ENCODE measurements around the gene RBM38. TPM values are rescaled to one million over a fixed set of nuclear protein-coding genes. Genes with fewer than 3 reads are reported as not detected.

Gene RBM38
- polyA plus RNA-seq, 12 donors: 38.3 to 92.5 (median 54.2) TPM; not detected in 1

DNA sequence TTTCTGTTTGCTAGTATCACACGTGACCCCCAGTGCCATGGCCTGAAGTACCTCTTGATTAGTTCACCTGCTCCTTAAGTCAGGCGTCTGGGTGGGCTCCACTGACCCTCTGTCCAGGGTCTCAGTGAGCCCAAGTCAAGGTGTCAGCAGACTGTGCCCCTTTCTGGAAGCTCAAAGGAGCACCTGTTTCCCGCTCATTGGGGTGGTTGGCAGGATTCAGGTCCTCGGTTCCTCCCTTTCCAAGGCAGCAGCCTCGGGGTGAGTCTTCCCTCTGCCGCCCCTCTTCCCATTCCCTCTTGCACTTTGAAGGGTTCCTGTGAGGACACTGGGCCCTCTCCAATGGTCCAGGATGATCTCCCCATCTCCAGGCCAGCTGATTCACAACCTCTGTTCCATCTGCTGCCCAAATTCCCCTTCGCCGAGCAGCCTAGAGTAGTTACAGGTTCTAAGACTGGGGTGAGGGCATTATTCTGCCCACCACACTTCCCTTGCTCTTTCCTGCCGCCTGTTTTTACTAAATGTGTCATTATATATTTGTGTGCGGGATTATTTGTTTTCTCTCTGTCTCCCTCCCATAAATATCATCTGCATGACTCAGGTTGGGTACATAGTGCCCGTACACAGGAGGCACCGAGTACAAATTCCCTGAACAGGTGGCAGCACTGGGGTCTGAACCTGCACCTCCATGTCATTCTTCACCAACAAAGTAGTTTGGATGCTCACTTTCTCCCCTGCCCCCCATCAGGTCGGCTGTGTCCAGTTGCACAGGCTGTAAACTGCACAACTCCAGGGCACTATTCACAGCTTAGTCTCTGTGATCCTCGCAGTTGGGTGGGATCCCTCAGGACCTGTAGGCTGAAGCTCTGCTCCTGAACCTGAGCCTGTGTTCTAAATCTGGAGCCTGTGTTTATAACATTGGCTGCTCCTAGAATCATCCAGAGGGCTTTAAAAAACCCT lies 58.5 kb downstream of the RBM38 start:
- DNase-seq: no peak

DNA sequence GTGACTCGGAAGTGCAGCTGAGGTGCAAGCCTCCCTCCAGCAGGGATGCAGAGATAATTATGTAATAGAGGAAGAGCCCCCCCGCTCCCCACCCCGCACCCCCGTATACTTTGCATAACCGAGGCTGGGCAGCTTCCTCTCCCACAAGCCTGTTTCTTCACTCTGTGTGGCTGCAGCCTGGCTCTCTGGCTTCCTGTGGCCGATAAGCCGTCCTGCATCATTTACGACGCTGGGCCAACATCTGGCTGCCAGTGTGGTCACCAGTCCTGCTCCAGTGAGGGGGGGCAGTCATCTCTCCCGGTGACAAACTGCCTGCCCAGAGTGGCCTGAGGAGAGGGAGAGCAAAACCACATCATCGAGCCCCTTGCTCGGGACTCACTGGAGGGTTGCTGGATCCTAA lies 59.2 kb downstream of the RBM38 start:
- DNase-seq: no peak

DNA sequence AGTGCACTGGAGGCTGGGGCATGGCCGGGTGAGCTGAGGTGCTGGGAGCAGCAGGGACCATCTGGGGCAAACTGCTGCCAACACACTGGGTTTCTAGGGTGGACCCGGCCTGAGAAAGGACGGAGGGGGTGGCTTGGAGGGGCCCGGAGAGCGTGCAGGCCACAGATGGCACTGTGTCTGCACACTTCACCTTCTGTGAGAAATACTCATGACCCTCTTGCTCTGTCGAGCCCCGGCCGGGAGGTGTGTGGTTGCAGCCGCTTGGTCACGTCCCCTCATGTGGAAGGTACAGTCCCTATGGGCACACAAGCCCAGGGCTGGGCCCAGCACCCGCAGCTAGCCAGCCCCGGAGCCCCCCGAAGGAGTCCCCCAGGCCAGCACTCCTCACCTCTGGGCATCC lies 59.7 kb downstream of the RBM38 start:
- DNase-seq: no peak

DNA sequence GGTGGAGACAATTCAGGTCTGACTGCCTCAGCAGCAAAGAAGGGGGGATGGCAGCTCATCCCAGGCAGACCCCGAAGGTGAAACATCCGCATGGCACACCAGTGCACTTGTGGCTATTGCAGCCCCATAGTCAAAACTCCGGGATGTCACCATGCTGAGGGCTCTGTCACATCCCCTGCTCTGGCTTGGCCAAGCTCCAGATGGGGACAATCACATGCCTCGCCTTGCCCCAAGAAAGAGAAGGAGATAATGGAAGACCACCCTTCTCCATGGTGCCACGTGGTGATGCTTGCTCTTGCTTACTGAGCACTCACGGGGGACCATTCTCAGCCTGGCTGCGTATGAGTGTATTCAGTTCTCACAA lies 60.2 kb downstream of the RBM38 start:
- DNase-seq: no peak

DNA sequence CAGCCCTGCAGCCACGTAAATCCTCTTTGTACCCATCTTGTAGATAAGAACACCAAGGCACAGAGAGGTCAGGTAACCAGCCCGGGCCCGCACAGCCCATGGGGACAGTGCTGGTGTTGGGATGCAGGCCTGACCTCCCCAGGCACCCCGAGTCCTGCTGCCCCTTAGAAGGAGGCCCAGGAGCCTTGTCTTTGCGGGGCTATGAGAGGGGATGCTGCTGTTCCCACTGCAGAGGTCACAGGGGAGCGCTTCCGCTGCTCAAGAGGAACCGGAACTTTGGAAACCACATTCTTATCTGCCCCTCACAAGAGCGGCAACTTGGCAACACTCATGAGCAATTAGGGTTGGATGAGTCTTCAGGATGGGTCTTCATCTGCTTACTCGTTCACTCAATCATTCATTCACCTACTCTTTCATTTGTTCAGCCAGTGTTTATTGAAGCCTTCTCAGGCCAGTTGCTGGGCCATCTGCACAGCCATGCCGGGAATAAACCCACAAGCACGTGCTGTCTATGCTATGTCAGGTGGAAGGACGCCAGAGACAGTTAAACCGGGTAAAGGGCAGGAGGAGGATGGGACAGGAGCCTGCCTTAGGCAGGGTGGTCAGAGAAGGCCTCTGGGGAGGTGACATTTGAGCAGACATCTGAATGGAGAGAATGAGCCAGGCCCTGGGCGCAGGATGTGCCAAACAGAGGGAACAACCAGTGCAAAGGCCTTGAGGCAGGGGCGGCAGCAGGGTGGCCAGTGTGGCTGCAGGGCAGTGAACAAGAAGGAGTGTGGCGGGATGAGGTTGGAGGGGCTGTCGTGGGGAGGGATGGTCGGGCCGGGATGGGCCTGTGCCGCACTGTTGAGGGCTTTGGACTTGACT lies 60.8 kb downstream of the RBM38 start:
- DNase-seq: no peak

DNA sequence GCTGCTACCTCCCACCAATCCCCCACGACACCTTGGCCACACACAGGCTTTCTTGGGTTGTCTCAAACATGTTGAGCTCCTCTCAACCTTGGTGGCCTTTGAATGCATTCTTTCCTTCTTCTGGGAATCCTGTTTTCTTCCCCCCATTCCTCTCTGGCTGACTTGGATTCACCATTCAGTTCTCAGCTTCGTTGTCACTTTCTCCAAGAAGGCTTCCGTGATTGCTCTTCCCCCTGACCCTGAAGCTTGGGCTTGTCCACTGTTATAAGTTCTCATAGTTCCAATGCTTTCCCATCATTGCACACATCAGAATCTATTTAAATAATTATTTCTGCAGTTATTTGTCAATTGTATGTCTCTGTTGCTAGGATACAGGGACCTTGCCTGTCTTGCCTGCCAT lies 64.2 kb downstream of the RBM38 start:
- no peak for DNase-seq

DNA sequence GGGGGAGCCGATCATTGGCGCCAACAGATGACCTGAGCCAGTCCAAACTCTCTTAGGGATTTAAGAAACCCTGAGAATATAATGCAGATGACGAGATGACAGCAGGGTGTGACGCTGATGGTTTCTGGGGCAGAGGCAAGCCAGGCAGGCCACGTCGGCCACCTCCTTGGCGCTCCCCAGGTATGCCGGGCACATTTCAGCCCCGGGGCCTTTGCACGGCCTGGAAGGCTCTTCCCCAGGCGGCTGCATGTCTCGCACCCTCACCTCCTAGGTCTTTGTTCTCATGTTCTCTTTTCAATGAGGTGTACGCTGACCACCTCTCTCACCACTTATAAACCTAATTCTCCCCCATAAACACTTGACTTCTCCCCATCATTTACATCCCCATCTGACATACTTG lies 64.9 kb downstream of the RBM38 start:
- DNase-seq: no peak

DNA sequence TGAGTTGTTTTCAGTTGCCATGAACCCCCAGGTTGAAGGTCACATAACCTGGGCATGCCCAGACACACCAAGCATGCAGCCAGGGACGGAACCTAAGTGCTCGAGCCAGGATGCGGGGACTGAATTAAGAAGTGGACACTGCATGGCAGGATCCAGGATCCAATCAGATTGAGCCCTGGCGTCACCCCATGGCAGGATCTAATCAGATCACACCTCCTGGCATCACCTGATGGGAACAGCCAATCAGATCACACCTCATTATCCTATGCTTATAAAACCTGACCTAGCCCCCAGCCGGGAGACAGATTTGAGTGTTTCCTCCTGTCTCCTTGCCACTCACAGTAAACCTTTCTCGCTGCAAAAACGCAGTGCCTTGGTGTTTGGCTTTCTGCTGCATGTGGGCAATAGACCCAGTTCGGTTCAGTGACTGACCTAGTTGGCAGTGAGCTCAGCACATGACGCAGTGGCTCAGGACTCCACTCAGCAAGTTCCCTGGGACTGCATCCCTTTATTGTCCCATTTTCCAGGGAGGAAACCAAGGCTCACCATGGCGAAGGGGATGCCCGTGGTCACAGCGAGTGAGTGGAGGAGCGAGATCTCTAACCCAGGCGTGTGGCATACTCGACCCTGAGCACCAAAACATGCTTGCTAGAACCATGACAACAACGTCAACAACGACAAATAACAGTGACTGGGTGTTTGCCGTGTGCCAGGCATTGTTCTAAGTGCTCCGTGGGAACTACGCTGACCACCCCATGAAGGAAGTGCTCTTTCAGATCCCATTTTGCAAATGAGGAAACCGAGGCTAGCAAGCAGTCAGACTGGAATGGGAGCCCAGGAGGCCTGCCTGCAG lies 66.3 kb downstream of the RBM38 start:
- DNase-seq: no peak

DNA sequence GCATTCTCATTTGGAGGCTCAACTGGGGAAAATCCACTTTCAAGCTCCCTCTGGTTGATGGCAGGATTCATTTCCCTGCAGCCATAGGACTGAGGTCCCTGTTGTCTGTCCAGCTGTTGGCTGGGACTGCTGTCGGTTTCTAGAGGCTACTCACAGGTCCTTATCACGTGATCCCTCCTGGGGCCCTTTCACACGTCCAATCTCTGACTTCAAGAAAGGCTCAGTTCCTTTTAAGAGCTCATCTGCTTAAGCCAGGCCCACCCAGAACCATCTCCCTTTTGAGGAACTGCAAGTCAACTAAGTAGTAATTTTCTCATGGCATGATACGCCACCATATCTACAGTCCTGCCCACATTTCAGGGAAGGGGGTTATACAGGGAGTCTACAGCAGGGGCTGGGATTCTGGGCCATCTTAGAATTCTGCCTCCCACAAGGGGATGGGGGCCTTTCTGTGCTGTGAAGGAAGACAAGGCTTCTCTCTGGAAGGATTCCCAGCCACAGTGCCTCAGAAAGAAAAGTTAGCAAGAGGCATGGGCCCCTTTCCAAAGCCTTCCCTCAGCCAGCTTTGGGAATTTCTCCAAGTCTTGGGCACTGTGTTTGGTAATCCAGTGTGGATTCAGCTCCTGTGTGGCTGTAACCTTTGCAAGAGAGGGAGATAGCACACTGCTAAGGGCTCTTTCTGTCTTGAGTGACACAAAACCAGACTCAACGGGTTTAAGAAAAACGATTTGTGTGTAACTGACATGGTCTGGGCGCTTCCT lies 67.4 kb downstream of the RBM38 start:
- DNase-seq: no peak

Other genes with a start within 250 kb of the RBM38 start
- gene BMP7, start 124.8 kb upstream of the RBM38 start, polyA plus RNA-seq (ENCODE audit: insufficient read length in 12 of 12): 10 to 100 TPM in 3 of 12 donors, 1 to 10 TPM in 8, not detected in 1; 3.3 to 27.2 (median 5.0) TPM
- gene SPO11, start 61.6 kb upstream of the RBM38 start, polyA plus RNA-seq (ENCODE audit: insufficient read length in 12 of 12): not detected
- 10 to 100 TPM in 11 of 12 donors, not detected in 1; 11.2 to 33.3 (median 27.5) TPM for gene RAE1, start 40.1 kb upstream of the RBM38 start, polyA plus RNA-seq (ENCODE audit: insufficient read length in 12 of 12)
- under 1 TPM in 10 of 12 donors, not detected in 2; 0.08 to 0.45 (median 0.20) TPM for gene CTCFL, start 133.7 kb downstream of the RBM38 start, polyA plus RNA-seq (ENCODE audit: insufficient read length in 12 of 12)
- under 1 TPM in 7 of 12 donors, not detected in 5; 0.10 to 0.99 (median 0.16) TPM for gene PCK1, start 169.7 kb downstream of the RBM38 start, polyA plus RNA-seq (ENCODE audit: insufficient read length in 12 of 12)
- gene ZBP1, start 229.0 kb downstream of the RBM38 start, polyA plus RNA-seq (ENCODE audit: insufficient read length in 12 of 12): under 1 TPM in 3 of 12 donors, not detected in 9; 0.12 to 0.25 (median 0.14) TPM